ENCODE data around the gene BBS2.

BBS2 gene

GRCh38 chr16:56519459-56520250, at the start of gene BBS2:
Gene BBS2 (minus strand): TSS chr16:56520024. CDS start chr16:56519862, 162 bp downstream.
- no peaks in the 10 kb centered on the region for H3K9me3 ChIP-seq (ENCODE audit: control insufficient read depth in 1 of 2, low read length in 2 of 2)
- peak within 1 kb of the TSS; percentile 78 to 93 for H3K4me3 ChIP-seq (ENCODE audit: low read depth in 1 of 2, low read length in 2 of 2)
- H3K36me3 ChIP-seq (ENCODE audit: control insufficient read depth in 1 of 2, insufficient read depth in 2 of 2, low read length in 2 of 2): no peaks in the 10 kb centered on the region
- H3K27me3 ChIP-seq (ENCODE audit: low read depth, low read length): no peaks in the 10 kb centered on the region
- H3K27ac ChIP-seq (ENCODE audit: low read length): peak within 1 kb of the TSS; percentile 32
- peaks cover 0 to 34% of the 10 kb centered on the region in 2 donors for H3K4me1 ChIP-seq (ENCODE audit: control insufficient read depth in 1 of 2, insufficient read depth in 2 of 2, low read length in 2 of 2)

- Histone ChIP-seq H3K4me3 (ENCODE audit: low read depth in 1 of 2, low read length in 2 of 2) (no peak within 1 kb of the TSS), H3K4me1 (ENCODE audit: control insufficient read depth in 1 of 2, insufficient read depth in 2 of 2, low read length in 2 of 2) (no peaks in the 10 kb centered on the region), H3K27ac (ENCODE audit: low read length) (no peak within 1 kb of the TSS), H3K36me3 (ENCODE audit: control insufficient read depth in 1 of 2, insufficient read depth in 2 of 2, low read length in 2 of 2) (no peaks in the 10 kb centered on the region), H3K9me3 (ENCODE audit: control insufficient read depth in 1 of 2, low read length in 2 of 2) (no peaks in the 10 kb centered on the region), H3K27me3 (ENCODE audit: low read depth, low read length) (no peaks in the 10 kb centered on the region)
Observed at GRCh38 chr16:56564793-56565477, 45.1 kb upstream of the BBS2 start, which contains the start of gene MT4. Gene MT4 (plus strand): TSS chr16:56565073. CDS start chr16:56565129, 56 bp downstream.

GRCh38 chr16:56561126-56561525, 41.3 kb upstream of the BBS2 start:
- Histone ChIP-seq H3K9me3 (ENCODE audit: control insufficient read depth in 1 of 2, low read length in 2 of 2) (no peaks in the 10 kb centered on the region), H3K4me3 (ENCODE audit: low read depth in 1 of 2, low read length in 2 of 2) (no peak overlapping the region), H3K4me1 (ENCODE audit: control insufficient read depth in 1 of 2, insufficient read depth in 2 of 2, low read length in 2 of 2) (no peaks in the 10 kb centered on the region), H3K27me3 (ENCODE audit: low read depth, low read length) (no peaks in the 10 kb centered on the region), H3K36me3 (ENCODE audit: control insufficient read depth in 1 of 2, insufficient read depth in 2 of 2, low read length in 2 of 2) (no peaks in the 10 kb centered on the region), H3K27ac (ENCODE audit: low read length) (no peak overlapping the region)

- Histone ChIP-seq H3K9me3 (ENCODE audit: control insufficient read depth in 1 of 2, low read length in 2 of 2) (no peaks in the 10 kb centered on the region), H3K4me1 (ENCODE audit: control insufficient read depth in 1 of 2, insufficient read depth in 2 of 2, low read length in 2 of 2) (no peaks in the 10 kb centered on the region), H3K4me3 (ENCODE audit: low read depth in 1 of 2, low read length in 2 of 2) (no peak overlapping the region), H3K36me3 (ENCODE audit: control insufficient read depth in 1 of 2, insufficient read depth in 2 of 2, low read length in 2 of 2) (no peaks in the 10 kb centered on the region), H3K27me3 (ENCODE audit: low read depth, low read length) (no peaks in the 10 kb centered on the region), H3K27ac (ENCODE audit: low read length) (no peak overlapping the region)
Observed at GRCh38 chr16:56560447-56560846, 40.6 kb upstream of the BBS2 start.

- Histone ChIP-seq H3K27me3 (ENCODE audit: low read depth, low read length) (no peaks in the 10 kb centered on the region), H3K36me3 (ENCODE audit: control insufficient read depth in 1 of 2, insufficient read depth in 2 of 2, low read length in 2 of 2) (no peaks in the 10 kb centered on the region), H3K4me3 (ENCODE audit: low read depth in 1 of 2, low read length in 2 of 2) (no peak overlapping the region), H3K4me1 (ENCODE audit: control insufficient read depth in 1 of 2, insufficient read depth in 2 of 2, low read length in 2 of 2) (no peaks in the 10 kb centered on the region), H3K27ac (ENCODE audit: low read length) (no peak overlapping the region), H3K9me3 (ENCODE audit: control insufficient read depth in 1 of 2, low read length in 2 of 2) (no peaks in the 10 kb centered on the region)
Observed at GRCh38 chr16:56559109-56559508, 39.3 kb upstream of the BBS2 start.

GRCh38 chr16:56558024-56558747, 38.4 kb upstream of the BBS2 start:
- Histone ChIP-seq H3K9me3 (ENCODE audit: control insufficient read depth in 1 of 2, low read length in 2 of 2) (no peaks in the 10 kb centered on the region), H3K36me3 (ENCODE audit: control insufficient read depth in 1 of 2, insufficient read depth in 2 of 2, low read length in 2 of 2) (no peaks in the 10 kb centered on the region), H3K27ac (ENCODE audit: low read length) (no peak overlapping the region), H3K4me3 (ENCODE audit: low read depth in 1 of 2, low read length in 2 of 2) (no peak overlapping the region), H3K27me3 (ENCODE audit: low read depth, low read length) (no peaks in the 10 kb centered on the region), H3K4me1 (ENCODE audit: control insufficient read depth in 1 of 2, insufficient read depth in 2 of 2, low read length in 2 of 2) (no peaks in the 10 kb centered on the region)

- Histone ChIP-seq H3K36me3 (ENCODE audit: control insufficient read depth in 1 of 2, insufficient read depth in 2 of 2, low read length in 2 of 2) (no peaks in the 10 kb centered on the region), H3K9me3 (ENCODE audit: control insufficient read depth in 1 of 2, low read length in 2 of 2) (no peaks in the 10 kb centered on the region), H3K27ac (ENCODE audit: low read length) (no peak overlapping the region), H3K27me3 (ENCODE audit: low read depth, low read length) (no peaks in the 10 kb centered on the region), H3K4me3 (ENCODE audit: low read depth in 1 of 2, low read length in 2 of 2) (no peak overlapping the region), H3K4me1 (ENCODE audit: control insufficient read depth in 1 of 2, insufficient read depth in 2 of 2, low read length in 2 of 2) (peaks cover 0 to 5% of the 10 kb centered on the region in 2 donors)
Observed at GRCh38 chr16:56554441-56554840, 34.6 kb upstream of the BBS2 start.

GRCh38 chr16:56551796-56552738, 32.2 kb upstream of the BBS2 start:
- H3K4me1 ChIP-seq (ENCODE audit: control insufficient read depth in 1 of 2, insufficient read depth in 2 of 2, low read length in 2 of 2): peaks cover 0 to 5% of the 10 kb centered on the region in 2 donors
- no peak overlapping the region for H3K27ac ChIP-seq (ENCODE audit: low read length)

GRCh38 chr16:56549744-56550385, 30.0 kb upstream of the BBS2 start:
- no peaks in the 10 kb centered on the region for H3K27me3 ChIP-seq (ENCODE audit: low read depth, low read length)
- H3K4me3 ChIP-seq (ENCODE audit: low read depth in 1 of 2, low read length in 2 of 2): no peak overlapping the region
- no peaks in the 10 kb centered on the region for H3K9me3 ChIP-seq (ENCODE audit: control insufficient read depth in 1 of 2, low read length in 2 of 2)
- H3K4me1 ChIP-seq (ENCODE audit: control insufficient read depth in 1 of 2, insufficient read depth in 2 of 2, low read length in 2 of 2): peaks cover 0 to 5% of the 10 kb centered on the region in 2 donors
- no peak overlapping the region for H3K27ac ChIP-seq (ENCODE audit: low read length)
- no peaks in the 10 kb centered on the region for H3K36me3 ChIP-seq (ENCODE audit: control insufficient read depth in 1 of 2, insufficient read depth in 2 of 2, low read length in 2 of 2)

More at GRCh38 chr16:56551796-56552738, 32.2 kb upstream of the BBS2 start:
- Histone ChIP-seq H3K36me3 (ENCODE audit: control insufficient read depth in 1 of 2, insufficient read depth in 2 of 2, low read length in 2 of 2) (no peaks in the 10 kb centered on the region), H3K9me3 (ENCODE audit: control insufficient read depth in 1 of 2, low read length in 2 of 2) (no peaks in the 10 kb centered on the region), H3K4me3 (ENCODE audit: low read depth in 1 of 2, low read length in 2 of 2) (no peak overlapping the region), H3K27me3 (ENCODE audit: low read depth, low read length) (no peaks in the 10 kb centered on the region)

- Histone ChIP-seq H3K27ac (ENCODE audit: low read length) (no peak overlapping the region), H3K9me3 (ENCODE audit: control insufficient read depth in 1 of 2, low read length in 2 of 2) (no peaks in the 10 kb centered on the region), H3K4me3 (ENCODE audit: low read depth in 1 of 2, low read length in 2 of 2) (no peak overlapping the region), H3K36me3 (ENCODE audit: control insufficient read depth in 1 of 2, insufficient read depth in 2 of 2, low read length in 2 of 2) (no peaks in the 10 kb centered on the region), H3K27me3 (ENCODE audit: low read depth, low read length) (no peaks in the 10 kb centered on the region), H3K4me1 (ENCODE audit: control insufficient read depth in 1 of 2, insufficient read depth in 2 of 2, low read length in 2 of 2) (peaks cover 0 to 5% of the 10 kb centered on the region in 2 donors)
Observed at GRCh38 chr16:56549161-56549560, 29.3 kb upstream of the BBS2 start.
